HG03097 (cell line): Measurements from ENCODE around the gene SNTA1.
"Not testable (repeated sequence)": the region's sequence is repeated elsewhere in the genome, so short reads cannot be mapped to it uniquely, and the experiment has no call there.

ENCODE experiments used
- ATAC-seq: cut with Tn5 transposase; IDR thresholded peaks from one replicate; pipeline ENCODE4 v1.9.1; 2021; ENCODE audit not compliant: unreplicated experiment, low FRiP score

The SNTA1 gene

DNA sequence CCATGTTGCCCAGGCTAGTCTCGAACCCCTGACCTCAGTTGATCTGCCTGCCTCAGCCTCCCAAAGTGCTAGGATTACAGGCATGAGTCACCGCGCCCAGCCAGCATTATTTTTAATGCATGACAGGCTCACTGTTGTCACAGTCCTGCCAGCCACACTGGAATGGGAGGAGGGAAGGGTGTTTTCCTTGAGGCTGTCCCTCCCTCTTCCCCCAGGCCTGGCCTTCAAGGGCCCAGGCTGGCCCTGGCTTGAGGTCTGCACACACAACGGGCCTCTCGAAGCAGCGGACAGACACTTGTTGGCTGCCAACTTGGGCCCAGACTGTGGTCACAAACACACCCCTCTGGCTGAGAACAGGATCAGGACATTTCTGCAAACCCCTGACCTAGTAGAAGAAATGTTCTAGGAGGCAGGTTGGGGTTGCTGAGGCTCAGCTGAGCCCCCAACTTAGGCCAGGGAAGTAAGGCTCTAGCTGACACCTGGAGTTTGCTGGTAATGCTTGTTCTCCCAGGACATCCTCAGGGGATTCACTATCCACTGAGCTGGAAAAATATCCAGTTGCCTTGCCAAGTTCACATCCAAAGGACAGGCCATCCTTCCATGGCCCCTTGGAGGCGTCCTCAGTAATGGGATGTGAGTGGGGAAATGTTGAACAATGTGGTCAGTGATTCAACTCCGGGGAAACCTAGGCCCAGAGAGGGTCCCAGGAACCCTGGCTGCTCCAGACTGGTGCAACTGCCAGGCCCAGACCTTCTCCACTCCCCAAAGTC is 9.9 kb downstream of the SNTA1 start:
- ATAC-seq, result no peak

GRCh38 chr20:33431797-33432381 is 11.7 kb downstream of the SNTA1 start:
- ATAC-seq, result no peak

GRCh38 chr20:33423875-33424274 is 19.7 kb downstream of the SNTA1 start:
- not testable (repeated sequence) for ATAC-seq

GRCh38 chr20:33423141-33423834 is 20.3 kb downstream of the SNTA1 start:
- no peak for ATAC-seq

DNA sequence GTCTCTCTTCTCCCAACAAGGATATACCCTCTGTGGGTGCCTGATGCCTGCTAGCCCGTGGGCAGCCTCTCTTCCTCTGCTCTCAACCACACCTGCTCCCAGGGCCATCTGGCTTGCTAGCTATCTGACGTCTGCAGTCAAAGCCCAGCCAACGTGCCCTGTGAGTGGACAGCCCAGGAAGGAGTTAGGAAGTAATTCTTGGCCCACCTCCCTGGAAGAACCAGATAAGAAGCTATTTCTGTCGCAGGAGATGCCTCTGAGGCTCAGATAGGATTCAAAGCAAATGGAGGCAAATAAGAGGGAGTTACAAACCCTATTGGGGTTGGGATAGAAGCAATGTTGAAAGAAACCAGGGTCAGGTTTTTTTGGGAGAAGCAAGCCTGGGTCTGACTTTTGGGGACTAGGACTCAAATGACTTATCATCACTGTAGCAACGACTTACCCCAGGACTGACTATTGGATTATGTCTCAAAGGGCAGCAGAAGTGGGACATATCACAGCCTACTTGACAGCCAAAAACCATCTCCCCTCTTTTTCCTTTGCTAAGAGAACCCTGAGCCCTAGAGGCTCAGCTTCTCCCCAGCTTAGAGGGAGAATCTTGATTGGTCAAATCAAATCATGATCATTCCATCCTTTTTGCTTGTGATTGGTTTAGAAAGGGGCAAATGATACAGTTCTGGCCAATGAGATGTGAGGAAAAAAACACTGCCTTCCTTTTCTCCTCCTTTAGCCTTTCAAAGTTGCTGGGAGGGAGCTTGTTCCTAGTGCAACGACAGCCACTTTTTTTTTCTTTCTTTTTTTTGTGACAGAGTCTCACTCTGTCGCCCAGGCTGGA is 24.2 kb downstream of the SNTA1 start:
- ATAC-seq, result no peak

- ATAC-seq, result no peak
Measured at GRCh38 chr20:33418033-33418432, 25.5 kb downstream of the SNTA1 start.

DNA sequence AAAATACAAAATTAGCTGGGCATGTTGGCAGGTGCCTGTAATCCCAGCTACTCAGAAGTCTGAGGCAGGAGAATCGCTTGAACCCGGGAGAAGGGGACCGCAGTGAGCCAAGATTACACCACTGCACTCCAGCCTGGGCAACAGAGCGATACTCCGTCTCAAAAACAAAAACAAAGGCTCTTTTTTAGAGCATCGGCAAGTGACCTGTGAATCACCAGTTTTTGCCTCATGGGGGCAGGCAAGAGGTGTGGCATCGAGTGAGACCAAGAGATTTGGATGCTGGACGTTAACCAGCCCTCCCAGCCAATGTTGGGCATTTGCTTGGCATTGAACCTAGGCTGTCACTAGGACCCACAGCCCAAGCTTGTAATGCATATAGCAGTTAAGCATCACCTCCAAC is 27.6 kb downstream of the SNTA1 start:
- no peak for ATAC-seq

- ATAC-seq, result no peak
Measured at GRCh38 chr20:33412484-33412838, 31.1 kb downstream of the SNTA1 start.

DNA sequence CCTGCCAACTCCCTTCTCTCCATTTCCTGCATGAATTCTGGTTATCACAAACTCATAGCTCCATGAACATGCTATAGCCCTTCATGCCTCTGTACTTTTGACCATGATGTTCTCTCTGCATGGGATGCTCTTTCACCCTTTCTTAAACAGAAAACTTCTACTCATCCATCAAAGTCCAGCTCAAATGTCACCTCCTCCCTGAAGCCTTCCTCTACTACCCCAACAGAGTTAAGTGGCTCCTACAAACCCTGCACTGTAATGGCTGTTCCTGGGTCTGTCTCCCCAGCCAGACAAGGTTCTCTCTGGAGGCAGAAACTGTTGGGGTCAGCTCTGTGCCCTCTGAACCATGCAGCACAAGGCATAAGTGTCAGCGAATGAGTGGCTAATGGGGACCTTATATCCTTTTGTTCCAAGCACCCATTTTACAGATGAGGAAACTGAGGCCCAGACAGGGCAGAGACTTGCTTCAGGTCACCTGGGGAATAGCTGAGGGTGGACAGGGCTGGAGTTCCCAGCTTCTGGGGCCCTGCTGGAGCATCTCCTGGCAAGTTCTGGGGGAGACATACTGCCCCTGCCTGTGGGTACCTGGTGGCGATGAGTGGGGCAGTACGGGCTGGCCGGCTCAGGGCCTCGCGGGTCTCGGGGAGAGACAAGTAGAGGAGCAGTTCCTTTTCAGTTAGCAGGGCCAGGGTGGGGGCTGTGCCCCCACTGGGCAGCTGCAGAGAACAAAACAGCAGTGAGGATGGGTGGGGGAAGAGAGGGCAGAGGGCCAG is 31.7 kb downstream of the SNTA1 start:
- ATAC-seq, result no peak

- ATAC-seq, result no peak
Measured at GRCh38 chr20:33411242-33411641, 32.3 kb downstream of the SNTA1 start.

GRCh38 chr20:33410081-33410742 is 33.4 kb downstream of the SNTA1 start:
- no peak for ATAC-seq

DNA sequence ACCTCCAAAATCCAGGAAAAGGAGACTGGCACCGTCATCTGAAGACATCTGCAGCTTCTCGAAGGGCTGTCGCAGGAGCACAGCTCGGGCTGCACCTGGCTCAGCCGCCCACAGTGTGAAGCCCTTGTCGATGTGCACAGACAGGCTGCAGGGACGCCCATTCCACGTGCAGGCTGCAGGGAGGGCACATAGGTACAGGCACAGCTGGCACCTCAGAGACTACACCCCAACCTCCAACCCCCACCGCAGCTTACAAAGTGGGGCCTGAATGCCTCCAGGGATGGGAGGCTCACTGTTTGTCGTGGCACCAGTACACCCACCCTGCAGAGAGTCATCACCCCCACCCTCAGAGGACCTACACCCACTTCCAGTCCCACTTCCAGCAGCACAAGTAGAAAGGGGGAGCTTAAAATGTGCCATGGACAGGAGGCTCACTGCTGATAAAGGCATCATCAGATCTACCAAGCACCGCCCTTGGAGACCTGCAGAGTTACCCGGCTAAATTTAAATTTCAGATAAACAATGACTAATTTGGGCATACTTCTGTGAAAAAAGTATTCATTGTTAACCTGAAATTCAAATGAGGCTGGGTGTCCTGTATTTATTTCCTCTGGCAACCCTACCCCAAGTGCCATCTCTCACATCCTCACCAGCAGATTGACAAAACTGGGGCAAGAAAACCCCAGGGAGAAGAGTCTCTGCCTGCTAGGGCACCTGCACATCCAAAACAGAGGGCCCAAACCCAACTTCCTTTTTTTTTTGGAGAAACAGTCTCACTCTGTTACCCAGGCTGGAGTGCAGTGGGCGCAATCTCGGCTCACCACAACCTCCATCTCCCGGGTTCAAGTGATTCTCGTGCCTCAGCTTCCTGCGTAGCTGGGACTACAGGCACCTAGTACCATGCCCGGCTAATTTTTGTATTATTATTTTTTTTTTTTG is 34.6 kb downstream of the SNTA1 start:
- ATAC-seq, result no peak

DNA sequence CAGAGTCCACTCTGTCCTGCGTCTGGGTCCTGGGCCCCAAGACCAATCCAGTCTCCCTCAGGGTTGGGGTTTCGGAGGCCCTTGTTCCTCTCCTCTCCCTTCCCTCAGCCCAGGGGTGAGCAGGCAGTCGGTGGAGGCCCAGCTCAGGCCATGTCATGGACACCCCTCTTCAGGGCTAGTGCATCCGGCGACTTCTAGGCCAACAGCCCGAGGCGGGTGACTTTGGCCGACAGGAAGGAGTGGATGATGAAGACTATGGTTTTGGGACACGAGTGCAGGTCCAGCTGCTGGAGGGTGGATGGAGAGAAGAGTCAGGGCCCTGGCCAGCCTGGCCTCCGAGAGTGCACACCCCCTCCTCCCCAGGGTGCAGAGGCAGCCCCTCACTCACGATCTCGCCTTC is 35.2 kb downstream of the SNTA1 start:
- no peak for ATAC-seq

- no peak for ATAC-seq
Measured at GRCh38 chr20:33407796-33408195, 35.8 kb downstream of the SNTA1 start.

GRCh38 chr20:33407251-33407650 is 36.3 kb downstream of the SNTA1 start:
- ATAC-seq, result no peak

- ATAC-seq, result no peak
Measured at GRCh38 chr20:33404281-33404680, 39.3 kb downstream of the SNTA1 start.

DNA sequence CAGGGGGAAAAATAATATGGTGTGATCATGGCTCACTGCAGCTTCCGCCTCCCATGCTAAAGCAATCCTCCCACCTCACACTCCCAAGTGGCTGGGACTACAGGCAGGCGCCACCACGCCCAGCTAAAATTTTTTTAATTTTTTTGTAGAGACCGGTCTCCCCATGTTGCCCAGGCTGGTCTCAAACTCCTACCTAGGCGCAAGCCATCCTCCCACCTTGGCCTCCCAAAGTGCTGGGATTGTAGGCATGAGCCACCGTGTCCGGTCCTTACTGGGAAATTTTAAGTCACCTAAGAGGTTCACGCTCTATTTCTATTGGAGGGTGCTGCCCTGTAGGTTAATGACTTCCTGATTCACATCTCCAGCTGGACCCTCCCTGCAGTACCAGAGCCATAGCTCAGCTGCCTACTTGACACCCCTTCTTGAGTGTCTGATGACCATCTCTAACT is 41.6 kb downstream of the SNTA1 start:
- ATAC-seq, result no peak

DNA sequence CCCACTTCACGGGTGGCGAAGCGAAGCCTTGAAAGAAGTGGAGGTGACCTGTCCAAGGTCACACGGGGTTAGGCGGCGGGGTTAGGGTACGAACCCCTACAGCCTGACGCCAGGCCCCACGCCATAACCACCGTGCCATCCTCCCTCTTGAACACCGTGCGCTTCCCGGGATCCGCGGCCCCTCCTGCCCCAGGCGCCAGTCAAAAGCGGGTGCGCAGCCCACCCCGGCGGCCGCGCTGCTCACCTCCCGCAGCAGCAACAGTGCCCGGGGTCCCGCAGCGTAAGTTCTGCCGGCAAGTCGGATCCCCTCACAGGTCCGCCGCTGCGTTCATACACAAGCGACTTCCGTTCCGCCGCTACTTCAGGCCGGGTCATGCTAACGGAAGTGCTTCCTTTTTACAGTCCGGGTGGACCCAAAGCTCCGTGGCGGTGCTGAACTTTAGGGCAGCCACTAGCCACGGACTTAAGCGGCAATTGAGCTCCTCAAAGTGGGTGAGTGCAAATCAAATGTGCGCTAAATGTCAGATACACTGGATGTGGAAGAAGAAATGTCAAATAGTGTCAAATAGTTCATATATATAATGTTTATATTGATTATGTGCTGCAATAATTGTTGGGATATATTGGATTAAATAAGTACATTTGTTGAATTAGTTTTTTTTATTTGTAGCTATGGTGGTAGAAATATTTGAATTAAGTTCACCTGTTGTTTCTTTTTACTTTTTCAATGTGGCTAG is 42.2 kb downstream of the SNTA1 start, which contains the start of gene CDK5RAP1:
Gene CDK5RAP1, minus strand, starts transcription at position 336 of the 737 bp plus-strand sequence. CDS start 4,455 bp downstream, outside the sequence.
- ATAC-seq, result peak; percentile 64
